GM23338 (cell line): ENCODE data around the gene SMCR8.

Experiments used
- CTCF ChIP-seq, 2 experiments: fragments of 200-600 bp in 1 of 2; sonication (generic) in 1 of 2; conservative IDR thresholded peaks; 2 replicates each; pipeline versions ENCODE4 v1.5.1 to v1.6.1; 2016 to 2017; ENCODE audit warnings: antibody characterized with exemption in 2 of 2, low read depth in 2 of 2, mild to moderate bottlenecking in 2 of 2, moderate library complexity in 1 of 2
- EZH2 ChIP-seq: fragments of 200-600 bp; sonication (generic); IDR thresholded peaks from one replicate; pipeline ENCODE4 v1.8.0; 2017; ENCODE audit warnings: antibody characterized with exemption, mild to moderate bottlenecking, low read depth; ENCODE audit not compliant: unreplicated experiment
- NANOG ChIP-seq: IDR thresholded peaks from 2 replicates; pipeline ENCODE4 v1.6.1; 2016; ENCODE audit warnings: antibody characterized with exemption, borderline replicate concordance

GRCh38 chr17:18320301-18320700 is 5.2 kb downstream of the SMCR8 start:
- TF ChIP-seq EZH2 (no peak), CTCF (conservative IDR thresholded peaks at IDR 0.05; ENCODE audit: low read depth in 2 of 2) (no peak), NANOG (no peak)
